ENCODE results near the gene ANXA5. TPM values are rescaled to one million over a fixed set of nuclear protein-coding genes. Genes with fewer than 3 reads are reported as not detected.

The ANXA5 gene
- total RNA-seq, 1 experiment from 2014 or later: 476 TPM

GRCh38 chr4:121696170-121696580 is 605 bp downstream of the ANXA5 start:
- CTCF ChIA-PET: interaction anchor here (0.6 to 2.0 kb wide), 9 partner anchors 13 to 234 kb away, joined by 3 to 6 read pairs (median 4); no protein-coding TSS in a partner anchor
- Mint-ChIP-seq H3K4me3 (ENCODE audit: unreplicated experiment) (peak overlapping the region; percentile 96), H3K27ac (ENCODE audit: low read depth, unreplicated experiment) (peak overlapping the region; percentile 99), H3K36me3 (ENCODE audit: insufficient read depth, unreplicated experiment) (peaks cover 27% of the 10 kb centered on the region), H3K27me3 (ENCODE audit: insufficient read depth, unreplicated experiment) (no peaks in the 10 kb centered on the region), H3K9me3 (ENCODE audit: unreplicated experiment) (no peaks in the 10 kb centered on the region), H3K4me1 (ENCODE audit: insufficient read depth, unreplicated experiment) (peaks cover 27% of the 10 kb centered on the region)
- no TSS peak for BruUV-seq (replicated peaks)
- DNase-seq (ENCODE audit: unreplicated experiment): peak; percentile 69
- intact Hi-C loops (cut with micrococcal nuclease): loop anchor here (2.0 to 5.0 kb wide), 2 partner anchors 106 to 129 kb away; partner anchors contain the start of gene EXOSC9
- no peak for TF ChIP-seq CTCF (IDR thresholded peaks at IDR 0.05; ENCODE audit: unreplicated experiment)
- POLR2A ChIA-PET: interaction anchor here (0.6 to 2.8 kb wide), 21 partner anchors 8 to 1639 kb away, joined by 3 to 63 read pairs (median 5); partner anchors contain the start of genes CCNA2 and EXOSC9

- no peaks in the 10 kb centered on the region for H3K27me3 Mint-ChIP-seq (ENCODE audit: insufficient read depth, unreplicated experiment)
- peaks cover 27% of the 10 kb centered on the region for H3K36me3 Mint-ChIP-seq (ENCODE audit: insufficient read depth, unreplicated experiment)
- no peak overlapping the region for H3K4me3 Mint-ChIP-seq (ENCODE audit: unreplicated experiment)
- intact Hi-C loops (cut with micrococcal nuclease): no loop called here
- peaks cover 16% of the 10 kb centered on the region for H3K4me1 Mint-ChIP-seq (ENCODE audit: insufficient read depth, unreplicated experiment)
- H3K27ac Mint-ChIP-seq (ENCODE audit: low read depth, unreplicated experiment): no peak overlapping the region
- H3K9me3 Mint-ChIP-seq (ENCODE audit: unreplicated experiment): no peaks in the 10 kb centered on the region
- ChIA-PET CTCF (interaction anchor here (0.5 to 1.2 kb wide), 5 partner anchors 17 to 589 kb away, joined by 3 read pairs; no protein-coding TSS in a partner anchor), POLR2A (interaction anchor here (0.6 to 1.3 kb wide), 6 partner anchors 11 to 113 kb away, joined by 3 to 6 read pairs (median 3); no protein-coding TSS in a partner anchor)
- DNase-seq (ENCODE audit: unreplicated experiment): no peak
- TF ChIP-seq CTCF (IDR thresholded peaks at IDR 0.05; ENCODE audit: unreplicated experiment): no peak
- BruUV-seq (replicated peaks): no TSS peak
Measured at GRCh38 chr4:121693886-121694285, 2.9 kb downstream of the ANXA5 start.

GRCh38 chr4:121693450-121693849 is 3.3 kb downstream of the ANXA5 start:
- ChIA-PET CTCF (interaction anchor here (0.5 to 1.2 kb wide), 5 partner anchors 17 to 589 kb away, joined by 3 read pairs; no protein-coding TSS in a partner anchor), POLR2A (interaction anchor here (0.6 to 1.3 kb wide), 6 partner anchors 11 to 114 kb away, joined by 3 to 6 read pairs (median 3); no protein-coding TSS in a partner anchor)
- Mint-ChIP-seq H3K27ac (ENCODE audit: low read depth, unreplicated experiment) (no peak overlapping the region), H3K9me3 (ENCODE audit: unreplicated experiment) (no peaks in the 10 kb centered on the region), H3K36me3 (ENCODE audit: insufficient read depth, unreplicated experiment) (peaks cover 27% of the 10 kb centered on the region), H3K27me3 (ENCODE audit: insufficient read depth, unreplicated experiment) (no peaks in the 10 kb centered on the region), H3K4me3 (ENCODE audit: unreplicated experiment) (no peak overlapping the region), H3K4me1 (ENCODE audit: insufficient read depth, unreplicated experiment) (peaks cover 12% of the 10 kb centered on the region)
- TF ChIP-seq CTCF (IDR thresholded peaks at IDR 0.05; ENCODE audit: unreplicated experiment): no peak
- intact Hi-C loops (cut with micrococcal nuclease): no loop called here
- no peak for DNase-seq (ENCODE audit: unreplicated experiment)
- no TSS peak for BruUV-seq (replicated peaks)

- ChIA-PET POLR2A (interaction anchor here (0.7 kb wide), 1 partner anchor 21 kb away, joined by 3 read pairs; no protein-coding TSS in a partner anchor), CTCF (interaction anchor here (0.9 kb wide), 1 partner anchor 319 kb away, joined by 3 read pairs; no protein-coding TSS in a partner anchor)
- no peak overlapping the region for H3K4me3 Mint-ChIP-seq (ENCODE audit: unreplicated experiment)
- BruUV-seq (replicated peaks): no TSS peak
- H3K36me3 Mint-ChIP-seq (ENCODE audit: insufficient read depth, unreplicated experiment): peaks cover 27% of the 10 kb centered on the region
- no peaks in the 10 kb centered on the region for H3K9me3 Mint-ChIP-seq (ENCODE audit: unreplicated experiment)
- H3K4me1 Mint-ChIP-seq (ENCODE audit: insufficient read depth, unreplicated experiment): no peaks in the 10 kb centered on the region
- DNase-seq (ENCODE audit: unreplicated experiment): no peak
- no peak overlapping the region for H3K27ac Mint-ChIP-seq (ENCODE audit: low read depth, unreplicated experiment)
- no peaks in the 10 kb centered on the region for H3K27me3 Mint-ChIP-seq (ENCODE audit: insufficient read depth, unreplicated experiment)
- TF ChIP-seq CTCF (IDR thresholded peaks at IDR 0.05; ENCODE audit: unreplicated experiment): no peak
- intact Hi-C loops (cut with micrococcal nuclease): no loop called here
Measured at GRCh38 chr4:121692261-121692660, 4.5 kb downstream of the ANXA5 start.

Data from MCF 10A (cell line).